NT2/D1 (cell line): Measurements from ENCODE around the gene TNN.

Source experiments
- YY1 ChIP-seq: IDR thresholded peaks from 2 replicates; pipeline ENCODE4 v1.6.1; 2011; ENCODE audit not compliant: insufficient read length, insufficient read depth
- ZNF274 ChIP-seq: IDR thresholded peaks from 2 replicates; pipeline ENCODE4 v1.6.1; 2011; ENCODE audit warnings: mild to moderate bottlenecking, low read depth, low read length

DNA sequence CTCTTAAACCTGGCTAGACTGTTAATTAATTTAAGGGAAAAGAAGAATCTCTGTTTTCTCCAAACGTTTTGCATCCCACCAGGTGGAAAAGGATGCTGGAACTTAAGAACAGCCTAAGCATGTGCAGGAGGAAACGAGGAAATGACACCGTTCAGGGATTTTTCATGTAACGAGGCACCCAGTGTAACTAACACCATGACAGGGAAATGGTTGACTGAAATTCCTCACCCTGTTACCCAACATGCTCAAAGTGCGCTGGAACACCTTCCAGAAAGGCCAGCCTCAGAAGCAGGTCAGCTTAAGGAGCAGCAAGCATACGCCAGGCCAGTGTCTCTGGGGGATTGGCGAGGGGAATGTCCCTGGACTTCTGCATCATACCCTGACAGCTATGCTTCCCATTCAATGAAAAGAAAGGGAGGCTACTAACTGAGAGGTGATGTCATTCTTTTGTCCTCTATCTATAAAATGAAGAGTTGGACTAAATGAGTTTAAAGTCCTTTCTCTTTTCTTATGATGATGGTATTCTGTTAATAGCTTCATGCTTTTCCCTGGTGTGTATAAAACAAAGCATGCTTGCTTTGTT, 21.6 kb downstream of the TNN start:
- TF ChIP-seq YY1 (no peak), ZNF274 (no peak)
